Uterus (tissue), 2 donors: Measurements from ENCODE around the gene TOGARAM1.

Experiments used
- CTCF ChIP-seq, 4 experiments: fragments of 200-600 bp in 2 of 4; fragments of 450-650 bp in 2 of 4; sonication (generic) in 2 of 4; IDR thresholded peaks; one replicate each; pipeline ENCODE4 v1.5.1; 2016 to 2019; ENCODE audit warnings: antibody characterized with exemption in 4 of 4, mild to moderate bottlenecking in 2 of 4, moderate library complexity in 1 of 4
- POLR2A ChIP-seq, 2 donors: fragments of 450-650 bp; IDR thresholded peaks; one replicate each; pipeline ENCODE4 v1.6.1; 2016; ENCODE audit warnings: antibody characterized with exemption in 2 of 2, mild to moderate bottlenecking in 1 of 2, moderate library complexity in 1 of 2

GRCh38 chr14:45112896-45113781 is 151.1 kb downstream of the TOGARAM1 start:
- no peak for TF ChIP-seq CTCF (IDR thresholded peaks at IDR 0.05)
- no peak for TF ChIP-seq POLR2A (IDR thresholded peaks at IDR 0.05)
